GM18502 (cell line): ENCODE data around the gene POLRMT.
"Not testable (repeated sequence)": the region's sequence is repeated elsewhere in the genome, so short reads cannot be mapped to it uniquely, and the experiment has no call there.

Experiments used
- ATAC-seq: cut with Tn5 transposase; IDR thresholded peaks from one replicate; pipeline ENCODE4 v1.9.1; 2021; ENCODE audit warnings: mild to moderate bottlenecking; ENCODE audit not compliant: unreplicated experiment, poor library complexity

The POLRMT gene

GRCh38 chr19:597406-598315 is 35.7 kb downstream of the POLRMT start:
- ATAC-seq: no peak

GRCh38 chr19:596263-596655 is 37.1 kb downstream of the POLRMT start:
- ATAC-seq: no peak

- no peak for ATAC-seq
These were observed 37.7 kb downstream of the POLRMT start for GRCh38 chr19:595326-596262.

GRCh38 chr19:594265-594870 is 39.0 kb downstream of the POLRMT start:
- no peak for ATAC-seq

- ATAC-seq: no peak
These were observed 39.8 kb downstream of the POLRMT start for GRCh38 chr19:593505-593904.

- ATAC-seq: no peak
These were observed 40.3 kb downstream of the POLRMT start for GRCh38 chr19:593055-593454.

- no peak for ATAC-seq
These were observed 41.2 kb downstream of the POLRMT start for GRCh38 chr19:592101-592500.

GRCh38 chr19:591099-591958 is 42.0 kb downstream of the POLRMT start:
- ATAC-seq: no peak

- ATAC-seq: no peak
These were observed 42.6 kb downstream of the POLRMT start for GRCh38 chr19:590750-591098.

GRCh38 chr19:590396-590745 is 43.0 kb downstream of the POLRMT start:
- ATAC-seq: no peak

- no peak for ATAC-seq
These were observed 43.5 kb downstream of the POLRMT start, which contains the start of gene HCN2 for GRCh38 chr19:589693-590395. Gene HCN2 (plus strand): TSS chr19:589881. CDS start chr19:589946, 65 bp downstream.

- no peak for ATAC-seq
These were observed 44.3 kb downstream of the POLRMT start for GRCh38 chr19:588741-589692.

- no peak for ATAC-seq
These were observed 45.1 kb downstream of the POLRMT start for GRCh38 chr19:588093-588740.

- no peak for ATAC-seq
These were observed 47.7 kb downstream of the POLRMT start for GRCh38 chr19:585551-586110.

GRCh38 chr19:585146-585545 is 48.2 kb downstream of the POLRMT start:
- not testable (repeated sequence) for ATAC-seq

- ATAC-seq: no peak
These were observed 48.9 kb downstream of the POLRMT start for GRCh38 chr19:584240-585001.

GRCh38 chr19:583968-584239 is 49.4 kb downstream of the POLRMT start:
- ATAC-seq: no peak
